Measurements from ENCODE around the gene CTIF. TPM values are rescaled to one million over a fixed set of nuclear protein-coding genes. Genes with fewer than 3 reads are reported as not detected.

The CTIF gene
- total and polyA plus RNA-seq, 4 donors: 12.2 to 45.7 (median 32.6) TPM

DNA sequence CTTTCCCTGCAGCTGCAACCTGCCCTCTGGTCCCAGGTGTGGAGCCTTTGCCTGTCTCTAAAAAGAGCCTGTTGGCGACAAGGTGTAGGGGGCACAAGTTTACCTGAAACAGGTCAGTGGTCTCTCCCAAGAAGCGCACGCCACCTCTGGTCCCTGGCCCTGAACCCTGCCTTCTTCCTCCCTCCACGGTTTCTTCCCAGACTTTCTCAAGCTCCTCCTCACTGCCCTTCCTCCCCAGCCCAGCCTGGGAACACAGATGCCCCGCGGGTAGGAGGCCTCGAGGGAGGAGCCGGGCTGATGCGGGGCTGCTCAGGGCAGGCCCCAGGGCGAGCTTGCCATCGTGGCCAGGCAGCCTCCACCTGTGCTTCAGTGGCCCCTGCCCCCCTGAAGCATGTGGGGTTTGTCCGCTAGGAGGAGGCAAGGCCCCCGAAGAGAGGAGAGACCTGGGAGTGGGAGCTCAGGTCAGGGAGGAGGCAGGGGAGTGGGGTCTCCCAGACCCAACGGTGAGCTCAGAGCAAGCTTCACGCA, 322.4 kb downstream of the CTIF start:
- WGBS, 2 donors: 85 to 86% methylated on average over 15 of the region's 15 CpGs
- no peak overlapping the region for H3K27ac ChIP-seq (ENCODE audit: low read depth in 1 of 2, low read length in 1 of 2)
- no peak for ATAC-seq (ENCODE audit: insufficient read depth, low FRiP score)
- peaks cover 0 to 53% (median 15%) of the 10 kb centered on the region in 5 donors for H3K4me1 ChIP-seq (ENCODE audit: control insufficient read depth in 5 of 5, insufficient read depth in 5 of 5, low read length in 5 of 5)
- H3K9me3 ChIP-seq (ENCODE audit: control insufficient read depth in 4 of 4, insufficient read depth in 3 of 4, low read length in 3 of 4): peaks cover 0 to 4% (median 0%) of the 10 kb centered on the region in 4 donors
- H3K9ac ChIP-seq (ENCODE audit: insufficient read depth in 1 of 2, low read length in 2 of 2): no peak overlapping the region
- TF ChIP-seq, protein P1, sequence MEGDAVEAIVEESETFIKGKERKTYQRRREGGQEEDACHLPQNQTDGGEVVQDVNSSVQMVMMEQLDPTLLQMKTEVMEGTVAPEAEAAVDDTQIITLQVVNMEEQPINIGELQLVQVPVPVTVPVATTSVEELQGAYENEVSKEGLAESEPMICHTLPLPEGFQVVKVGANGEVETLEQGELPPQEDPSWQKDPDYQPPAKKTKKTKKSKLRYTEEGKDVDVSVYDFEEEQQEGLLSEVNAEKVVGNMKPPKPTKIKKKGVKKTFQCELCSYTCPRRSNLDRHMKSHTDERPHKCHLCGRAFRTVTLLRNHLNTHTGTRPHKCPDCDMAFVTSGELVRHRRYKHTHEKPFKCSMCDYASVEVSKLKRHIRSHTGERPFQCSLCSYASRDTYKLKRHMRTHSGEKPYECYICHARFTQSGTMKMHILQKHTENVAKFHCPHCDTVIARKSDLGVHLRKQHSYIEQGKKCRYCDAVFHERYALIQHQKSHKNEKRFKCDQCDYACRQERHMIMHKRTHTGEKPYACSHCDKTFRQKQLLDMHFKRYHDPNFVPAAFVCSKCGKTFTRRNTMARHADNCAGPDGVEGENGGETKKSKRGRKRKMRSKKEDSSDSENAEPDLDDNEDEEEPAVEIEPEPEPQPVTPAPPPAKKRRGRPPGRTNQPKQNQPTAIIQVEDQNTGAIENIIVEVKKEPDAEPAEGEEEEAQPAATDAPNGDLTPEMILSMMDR (IDR thresholded peaks at IDR 0.05; ENCODE audit: control extremely low read depth, extremely low read depth): no peak
- no peaks in the 10 kb centered on the region for H3K27me3 ChIP-seq (ENCODE audit: control insufficient read depth in 3 of 3, insufficient read depth in 3 of 3, low read length in 2 of 3)
- DNase-seq: no peak
- no peak overlapping the region for H3K4me3 ChIP-seq
- H3K36me3 ChIP-seq (ENCODE audit: control insufficient read depth in 4 of 4, insufficient read depth in 4 of 4, low read length in 4 of 4): peaks cover 0 to 5% (median 0%) of the 10 kb centered on the region in 4 donors

DNA sequence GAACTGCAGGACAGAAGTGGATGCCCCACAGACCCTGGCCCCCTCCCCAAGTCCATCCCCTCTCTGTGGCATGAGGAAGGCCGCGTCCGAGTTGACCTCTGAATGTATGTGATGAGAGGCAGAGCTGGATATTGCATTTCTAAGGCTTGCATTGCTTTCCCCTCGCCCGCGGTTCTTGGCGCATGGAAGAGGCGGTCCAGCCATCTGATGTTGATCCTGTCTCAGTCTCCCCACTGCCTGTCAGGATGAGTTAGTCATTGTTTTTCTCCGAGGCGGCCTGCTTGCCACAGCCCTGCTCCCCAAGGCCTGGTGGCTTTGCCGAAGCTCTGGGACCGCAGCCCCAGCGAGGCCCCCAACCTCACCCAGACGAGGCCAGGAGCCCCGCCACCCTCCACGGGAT, 323.3 kb downstream of the CTIF start:
- no peak overlapping the region for H3K9ac ChIP-seq (ENCODE audit: insufficient read depth in 1 of 2, low read length in 2 of 2)
- peaks cover 0 to 5% (median 0%) of the 10 kb centered on the region in 4 donors for H3K36me3 ChIP-seq (ENCODE audit: control insufficient read depth in 4 of 4, insufficient read depth in 4 of 4, low read length in 4 of 4)
- no peak overlapping the region for H3K4me3 ChIP-seq
- no peak for DNase-seq
- TF ChIP-seq, protein P1 (IDR thresholded peaks at IDR 0.05; ENCODE audit: control extremely low read depth, extremely low read depth): no peak
- no peak for ATAC-seq (ENCODE audit: insufficient read depth, low FRiP score)
- no peak overlapping the region for H3K27ac ChIP-seq (ENCODE audit: low read depth in 1 of 2, low read length in 1 of 2)
- H3K4me1 ChIP-seq (ENCODE audit: control insufficient read depth in 5 of 5, insufficient read depth in 5 of 5, low read length in 5 of 5): peaks cover 0 to 61% (median 18%) of the 10 kb centered on the region in 5 donors
- WGBS, 2 donors: 95 to 96% methylated on average over 16 of the region's 16 CpGs
- peaks cover 0 to 4% (median 0%) of the 10 kb centered on the region in 4 donors for H3K9me3 ChIP-seq (ENCODE audit: control insufficient read depth in 4 of 4, insufficient read depth in 3 of 4, low read length in 3 of 4)
- H3K27me3 ChIP-seq (ENCODE audit: control insufficient read depth in 3 of 3, insufficient read depth in 3 of 3, low read length in 2 of 3): no peaks in the 10 kb centered on the region

DNA sequence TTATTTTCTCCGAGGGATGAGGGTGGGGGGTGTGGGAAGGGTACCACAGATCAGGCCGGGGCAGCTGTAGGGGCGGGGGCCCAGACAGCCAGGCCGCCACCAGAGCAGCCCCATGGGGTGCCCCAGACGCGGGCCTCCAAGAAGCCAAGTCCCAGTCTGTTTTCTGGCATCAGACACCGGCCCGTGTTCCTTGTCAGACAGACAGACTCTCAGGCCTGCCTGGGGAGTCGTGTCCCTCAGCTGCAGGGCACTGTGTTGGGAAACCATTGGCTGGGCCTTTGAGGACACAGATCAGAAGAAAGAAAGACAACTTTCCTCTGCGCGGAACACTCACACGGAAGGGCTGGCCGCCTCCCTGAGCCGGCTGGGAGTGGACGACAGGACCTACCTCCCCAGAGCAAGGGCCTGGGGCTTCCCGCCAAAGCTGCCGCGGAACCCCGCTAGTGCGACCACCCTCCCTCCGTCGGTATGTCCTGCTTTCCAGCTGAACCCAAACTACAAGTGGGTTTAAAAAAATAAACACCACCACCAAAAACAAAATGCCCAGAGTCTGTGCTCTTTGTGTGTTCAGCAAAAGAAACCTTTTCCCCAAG, 323.9 kb downstream of the CTIF start:
- Histone ChIP-seq H3K9me3 (ENCODE audit: control insufficient read depth in 4 of 4, insufficient read depth in 3 of 4, low read length in 3 of 4) (peaks cover 0 to 4% (median 0%) of the 10 kb centered on the region in 4 donors), H3K27me3 (ENCODE audit: control insufficient read depth in 3 of 3, insufficient read depth in 3 of 3, low read length in 2 of 3) (no peaks in the 10 kb centered on the region), H3K36me3 (ENCODE audit: control insufficient read depth in 4 of 4, insufficient read depth in 4 of 4, low read length in 4 of 4) (peaks cover 0 to 5% (median 0%) of the 10 kb centered on the region in 4 donors), H3K27ac (ENCODE audit: low read depth in 1 of 2, low read length in 1 of 2) (peak overlapping the region in 1 of 2 donors; percentile 3), H3K4me3 (no peak overlapping the region), H3K9ac (ENCODE audit: insufficient read depth in 1 of 2, low read length in 2 of 2) (no peak overlapping the region), H3K4me1 (ENCODE audit: control insufficient read depth in 5 of 5, insufficient read depth in 5 of 5, low read length in 5 of 5) (peaks cover 0 to 61% (median 18%) of the 10 kb centered on the region in 5 donors)
- ATAC-seq (ENCODE audit: insufficient read depth, low FRiP score) (no peak), DNase-seq (peak in 1 of 3 donors; percentile 62)
- 86 to 89% methylated on average over 22 of the region's 22 CpGs for WGBS, 2 donors
- TF ChIP-seq, protein P1 (IDR thresholded peaks at IDR 0.05; ENCODE audit: control extremely low read depth, extremely low read depth): no peak
